SK-N-MC (cell line): ENCODE results near the gene TSPAN17.

ENCODE experiments used
- EZH2 ChIP-seq: fragments of 200-600 bp; sonication (generic); IDR thresholded peaks from one replicate; pipeline ENCODE4 v1.6.1; 2017; ENCODE audit warnings: antibody characterized with exemption
- POLR2AphosphoS5 ChIP-seq: IDR thresholded peaks from 2 replicates; pipeline ENCODE4 v1.6.1; 2012; ENCODE audit warnings: mild to moderate bottlenecking, low read depth, low read length, borderline replicate concordance

- TF ChIP-seq EZH2 = no peak
- no peak for TF ChIP-seq POLR2AphosphoS5
These were observed 17.9 kb upstream of the TSPAN17 start for GRCh38 chr5:176629317-176629852.
